KOPT-K1 (cell line): Measurements from ENCODE around the gene C20orf173.
"Not testable (repeated sequence)": the region's sequence is repeated elsewhere in the genome, so short reads cannot be mapped to it uniquely, and the experiment has no call there.

Source experiments
- H3K27ac ChIP-seq: fragments of 200-600 bp; sonication (generic); 2 replicates; pipeline ENCODE4 v1.5.1; 2016; ENCODE audit warnings: antibody characterized with exemption, mild to moderate bottlenecking, low read depth, low read length; ENCODE audit not compliant: poor library complexity, severe bottlenecking
- H3K36me3 ChIP-seq: fragments of 200-600 bp; sonication (generic); 2 replicates; pipeline ENCODE4 v1.5.1; 2017; ENCODE audit warnings: antibody characterized with exemption, mild to moderate bottlenecking, low read length, moderate library complexity; ENCODE audit not compliant: insufficient read depth
- H3K9me3 ChIP-seq: fragments of 200-600 bp; sonication (generic); 2 replicates; pipeline ENCODE4 v1.5.1; 2017; ENCODE audit warnings: antibody characterized with exemption, low read length, mild to moderate bottlenecking; ENCODE audit not compliant: insufficient read depth, poor library complexity, severe bottlenecking

Gene C20orf173

GRCh38 chr20:35527122-35527769 is 2.2 kb downstream of the C20orf173 start:
- no peaks in the 10 kb centered on the region for H3K36me3 ChIP-seq
- no peaks in the 10 kb centered on the region for H3K9me3 ChIP-seq
- no peak overlapping the region for H3K27ac ChIP-seq

- Histone ChIP-seq H3K27ac (no peak overlapping the region), H3K36me3 (no peaks in the 10 kb centered on the region), H3K9me3 (no peaks in the 10 kb centered on the region)
Measured at GRCh38 chr20:35525639-35526038, 3.8 kb downstream of the C20orf173 start.

GRCh38 chr20:35523298-35523888 is 6.1 kb downstream of the C20orf173 start:
- H3K9me3 ChIP-seq, result no peaks in the 10 kb centered on the region
- H3K27ac ChIP-seq, result no peak overlapping the region
- H3K36me3 ChIP-seq, result no peaks in the 10 kb centered on the region

GRCh38 chr20:35518955-35519354 is 10.5 kb downstream of the C20orf173 start:
- no peaks in the 10 kb centered on the region for H3K9me3 ChIP-seq
- H3K27ac ChIP-seq, result no peak overlapping the region
- H3K36me3 ChIP-seq, result peaks cover 20% of the 10 kb centered on the region

- peaks cover 32% of the 10 kb centered on the region for H3K36me3 ChIP-seq
- not testable (repeated sequence) for H3K9me3 ChIP-seq, H3K27ac ChIP-seq
Measured at GRCh38 chr20:35517767-35518166, 11.7 kb downstream of the C20orf173 start.

GRCh38 chr20:35517125-35517524 is 12.3 kb downstream of the C20orf173 start:
- peaks cover 38% of the 10 kb centered on the region for H3K36me3 ChIP-seq
- H3K9me3 ChIP-seq, result no peaks in the 10 kb centered on the region
- no peak overlapping the region for H3K27ac ChIP-seq

GRCh38 chr20:35515949-35516645 is 13.4 kb downstream of the C20orf173 start:
- H3K36me3 ChIP-seq, result peaks cover 49% of the 10 kb centered on the region
- no peaks in the 10 kb centered on the region for H3K9me3 ChIP-seq
- no peak overlapping the region for H3K27ac ChIP-seq

- Histone ChIP-seq H3K9me3 (no peaks in the 10 kb centered on the region), H3K36me3 (peaks cover 56% of the 10 kb centered on the region), H3K27ac (no peak overlapping the region)
Measured at GRCh38 chr20:35515341-35515740, 14.1 kb downstream of the C20orf173 start.

- H3K27ac ChIP-seq, result no peak overlapping the region
- H3K9me3 ChIP-seq, result no peaks in the 10 kb centered on the region
- H3K36me3 ChIP-seq, result peaks cover 65% of the 10 kb centered on the region
Measured at GRCh38 chr20:35514371-35514932, 15.0 kb downstream of the C20orf173 start.

GRCh38 chr20:35511814-35512420 is 17.5 kb downstream of the C20orf173 start:
- H3K27ac ChIP-seq, result no peak overlapping the region
- H3K9me3 ChIP-seq, result no peaks in the 10 kb centered on the region
- H3K36me3 ChIP-seq, result peaks cover 91% of the 10 kb centered on the region

GRCh38 chr20:35510951-35511735 is 18.3 kb downstream of the C20orf173 start:
- Histone ChIP-seq H3K36me3 (peaks cover 98% of the 10 kb centered on the region), H3K9me3 (no peaks in the 10 kb centered on the region)

GRCh38 chr20:35508493-35509218 is 20.8 kb downstream of the C20orf173 start:
- Histone ChIP-seq H3K36me3 (peaks cover 100% of the 10 kb centered on the region), H3K27ac (no peak overlapping the region), H3K9me3 (no peaks in the 10 kb centered on the region)

More at GRCh38 chr20:35510951-35511735, 18.3 kb downstream of the C20orf173 start:
- H3K27ac ChIP-seq, result no peak overlapping the region

- Histone ChIP-seq H3K27ac (no peak overlapping the region), H3K9me3 (no peaks in the 10 kb centered on the region), H3K36me3 (peaks cover 100% of the 10 kb centered on the region)
Measured at GRCh38 chr20:35506872-35507638, 22.4 kb downstream of the C20orf173 start.
